H1 (cell line): Measurements from ENCODE around the gene TTC8. TPM values are rescaled to one million over a fixed set of nuclear protein-coding genes. Genes with fewer than 3 reads are reported as not detected.

Source experiments
- CTCF ChIA-PET: fragments of 300-600 bp; sonication (Branson Sonifier 250); formaldehyde crosslinking; loops from one replicate; lab custom pipeline; 2021; ENCODE audit not compliant: partially characterized antibody; lab: Charles Lee
- POLR2A ChIA-PET: fragments of 300-600 bp; sonication (Branson Sonifier 250); formaldehyde crosslinking; loops from one replicate; lab custom pipeline; 2021; ENCODE audit warnings: inconsistent platforms; ENCODE audit not compliant: partially characterized antibody; lab: Charles Lee
- DNase-seq, 2 experiments: peaks; one replicate each; pipeline versions ENCODE4 v3.0.0 to v3.0.0-alpha.2; 2010 to 2022; ENCODE audit warnings: low spot score in 2 of 2, low read depth in 1 of 2, mixed read lengths in 1 of 2
- FAIRE-seq: peaks from 2 replicates; lab custom pipeline; 2011; peaks lifted over from hg19 to GRCh38; lab: Jason Lieb, UNC
- H2AFZ ChIP-seq: 2 replicates; pipeline ENCODE4 v1.8.1; 2012; ENCODE audit warnings: low read length, inconsistent platforms
- H2AK5ac ChIP-seq: 2 replicates; pipeline ENCODE4 v1.6.1; 2013; ENCODE audit warnings: low read depth, low read length
- H2BK120ac ChIP-seq: replicated peaks from 2 replicates; pipeline ENCODE3; 2013; ENCODE audit warnings: low read depth, low read length, inconsistent platforms
- H2BK12ac ChIP-seq: 2 replicates; pipeline ENCODE4 v1.6.1; 2013; ENCODE audit warnings: low read depth, low read length
- H2BK15ac ChIP-seq: 2 replicates; pipeline ENCODE4 v1.6.1; 2013; ENCODE audit warnings: low read length
- H2BK20ac ChIP-seq: 2 replicates; pipeline ENCODE4 v1.6.1; 2013; ENCODE audit warnings: low read length
- H2BK5ac ChIP-seq: 2 replicates; pipeline ENCODE4 v1.6.1; 2013; ENCODE audit warnings: low read depth, low read length
- H3K14ac ChIP-seq: 2 replicates; pipeline ENCODE4 v1.6.1; 2013; ENCODE audit warnings: inconsistent platforms; ENCODE audit not compliant: insufficient read length
- H3K18ac ChIP-seq: 2 replicates; pipeline ENCODE4 v1.6.1; 2013; ENCODE audit warnings: low read length; ENCODE audit errors: extremely low read depth
- H3K23ac ChIP-seq: 2 replicates; pipeline ENCODE4 v1.6.1; 2013; ENCODE audit warnings: inconsistent platforms; ENCODE audit not compliant: insufficient read length
- H3K23me2 ChIP-seq: 2 replicates; pipeline ENCODE4 v1.6.1; 2013; ENCODE audit warnings: low read depth, low read length
- H3K27ac ChIP-seq: 2 replicates; pipeline ENCODE4 v1.6.1; 2011; ENCODE audit warnings: low read depth, low read length, inconsistent platforms
- H3K27me3 ChIP-seq, 4 experiments: replicated peaks in 1 of 4; 1 replicate in 1 of 4; 2 replicates in 3 of 4; pipeline versions ENCODE4 v1.6.1 to v1.8.1; 2011 to 2013; ENCODE audit warnings: low read length in 3 of 4, mild to moderate bottlenecking in 3 of 4, inconsistent platforms in 2 of 4, mixed read lengths in 2 of 4, moderate library complexity in 1 of 4; ENCODE audit not compliant: control insufficient read depth in 3 of 4, insufficient read depth in 3 of 4; ENCODE audit errors: extremely low read depth in 1 of 4
- H3K36me3 ChIP-seq, 4 experiments: 2 replicates each; pipeline versions ENCODE4 v1.6.1 to v1.8.1; 2011 to 2013; ENCODE audit warnings: mild to moderate bottlenecking in 4 of 4, low read length in 3 of 4, moderate library complexity in 2 of 4, control low read depth in 1 of 4, inconsistent platforms in 1 of 4; ENCODE audit not compliant: insufficient read depth in 4 of 4, control insufficient read depth in 2 of 4
- H3K4ac ChIP-seq: replicated peaks from 2 replicates; pipeline ENCODE3; 2013; ENCODE audit warnings: low read length, low read depth, mixed read lengths, inconsistent platforms; ENCODE audit not compliant: insufficient read length
- H3K4me1 ChIP-seq, 4 experiments: replicated peaks in 1 of 4; 1 replicate in 1 of 4; 2 replicates in 3 of 4; pipeline versions ENCODE4 v1.6.1 to v1.8.1; 2011 to 2013; ENCODE audit warnings: low read length in 3 of 4, inconsistent platforms in 2 of 4, mixed read lengths in 1 of 4; ENCODE audit not compliant: insufficient read depth in 4 of 4, control insufficient read depth in 3 of 4
- H3K4me2 ChIP-seq, 2 experiments: 2 replicates each; pipeline versions ENCODE4 v1.6.1 to v1.8.1; 2011 to 2013; ENCODE audit warnings: low read depth in 2 of 2, low read length in 2 of 2, control low read depth in 1 of 2, inconsistent platforms in 1 of 2, mild to moderate bottlenecking in 1 of 2; ENCODE audit not compliant: insufficient read depth in 1 of 2
- H3K4me3 ChIP-seq, 4 experiments: fragments of 200-600, 300-600 bp in 1 of 4; sonication (generic), shearing (Covaris generic), sonication (Bioruptor Twin) in 1 of 4; 2 replicates each; pipeline versions ENCODE4 v1.5.1 to v1.8.1; 2011 to 2016; ENCODE audit warnings: low read length in 4 of 4, low read depth in 3 of 4, control low read depth in 2 of 4, inconsistent platforms in 2 of 4, mild to moderate bottlenecking in 2 of 4, mixed read lengths in 1 of 4, moderate library complexity in 1 of 4; ENCODE audit not compliant: insufficient read depth in 2 of 4; ENCODE audit errors: extremely low read depth in 1 of 4
- H3K56ac ChIP-seq: replicated peaks from 2 replicates; pipeline ENCODE3; 2013; ENCODE audit warnings: low read depth, mild to moderate bottlenecking, mixed read lengths, low read length, inconsistent platforms; ENCODE audit not compliant: insufficient read length
- H3K79me1 ChIP-seq: 2 replicates; pipeline ENCODE4 v1.6.1; 2013; ENCODE audit warnings: low read depth, low read length, control low read depth
- H3K79me2 ChIP-seq, 2 experiments: 2 replicates each; pipeline versions ENCODE4 v1.6.1 to v1.8.1; 2012 to 2013; ENCODE audit warnings: low read length in 2 of 2, mild to moderate bottlenecking in 2 of 2, inconsistent platforms in 1 of 2; ENCODE audit not compliant: insufficient read depth in 2 of 2, control insufficient read depth in 1 of 2
- H3K9ac ChIP-seq, 4 experiments: replicated peaks in 1 of 4; 1 replicate in 1 of 4; 2 replicates in 3 of 4; pipeline versions ENCODE4 v1.6.1 to v1.8.1; 2011 to 2013; ENCODE audit warnings: low read depth in 3 of 4, low read length in 3 of 4, control low read depth in 2 of 4, mild to moderate bottlenecking in 2 of 4, moderate library complexity in 2 of 4, inconsistent platforms in 1 of 4; ENCODE audit errors: extremely low read depth in 1 of 4
- H3K9me3 ChIP-seq, 2 experiments: 2 replicates each; pipeline versions ENCODE4 v1.6.1 to v1.8.1; 2012 to 2013; ENCODE audit warnings: mild to moderate bottlenecking in 2 of 2, moderate library complexity in 2 of 2, control low read depth in 1 of 2, inconsistent platforms in 1 of 2, low read depth in 1 of 2, low read length in 1 of 2, mixed read lengths in 1 of 2; ENCODE audit not compliant: insufficient read depth in 2 of 2
- H4K20me1 ChIP-seq, 2 experiments: replicated peaks in 1 of 2; 2 replicates each; pipeline versions ENCODE3 to v1.8.1; 2011 to 2013; ENCODE audit warnings: inconsistent platforms in 2 of 2, low read length in 2 of 2, mild to moderate bottlenecking in 1 of 2; ENCODE audit not compliant: insufficient read depth in 2 of 2, control insufficient read depth in 1 of 2
- H4K5ac ChIP-seq: 2 replicates; pipeline ENCODE4 v1.6.1; 2013; ENCODE audit warnings: low read length, low read depth, mixed read lengths, inconsistent platforms; ENCODE audit not compliant: insufficient read length
- H4K8ac ChIP-seq: 2 replicates; pipeline ENCODE4 v1.8.0; 2013; ENCODE audit warnings: mild to moderate bottlenecking, moderate library complexity, low read length, inconsistent platforms; ENCODE audit not compliant: insufficient read depth; ENCODE audit errors: extremely low read depth
- H4K91ac ChIP-seq: replicated peaks from 2 replicates; pipeline ENCODE3; 2013; ENCODE audit warnings: low read length, mixed read lengths, inconsistent platforms; ENCODE audit not compliant: insufficient read length
- CREB1 ChIP-seq: IDR thresholded peaks from 2 replicates; pipeline ENCODE4 v1.6.1; 2012; ENCODE audit warnings: inconsistent platforms
- GTF2F1 ChIP-seq: IDR thresholded peaks from 2 replicates; pipeline ENCODE4 v1.6.1; 2012; ENCODE audit warnings: low read depth, low read length, improper control_type of control experiment, borderline replicate concordance
- JUND ChIP-seq: IDR thresholded peaks from 2 replicates; pipeline ENCODE4 v1.6.1; 2011; ENCODE audit warnings: mild to moderate bottlenecking, improper control_type of control experiment, low read length
- SAP30 ChIP-seq: fragments of 300-600 bp; sonication (generic); IDR thresholded peaks from 2 replicates; pipeline ENCODE4 v1.7.1; 2012; ENCODE audit warnings: low read length, moderate library complexity, mild to moderate bottlenecking, inconsistent platforms; ENCODE audit not compliant: insufficient read depth, insufficient replicate concordance
- SIN3A ChIP-seq, 2 experiments: IDR thresholded peaks in 1 of 2; conservative IDR thresholded peaks in 1 of 2; 2 replicates each; pipeline ENCODE4 v1.6.1; 2011 to 2012; ENCODE audit warnings: low read length in 2 of 2, improper control_type of control experiment in 1 of 2, low read depth in 1 of 2, mild to moderate bottlenecking in 1 of 2
- TAF7 ChIP-seq: optimal IDR thresholded peaks from 2 replicates; pipeline ENCODE3; 2011; ENCODE audit warnings: low read depth, mild to moderate bottlenecking, inconsistent platforms, low read length, moderate library complexity, borderline replicate concordance
- TBP ChIP-seq: IDR thresholded peaks from 2 replicates; pipeline ENCODE4 v1.6.1; 2011; ENCODE audit warnings: low read depth, low read length, improper control_type of control experiment
- ZNF274 ChIP-seq: IDR thresholded peaks from 2 replicates; pipeline ENCODE4 v1.7.0; 2012; ENCODE audit warnings: low read length, borderline replicate concordance; ENCODE audit errors: extremely low read depth
- WGBS, 2 experiments: shearing (Covaris generic) in 1 of 2; methylation state at CpG; one replicate each; pipeline versions ENCODE4 v1.1.6 to v1.1.7; 2013 to 2015; ENCODE audit warnings: low lambda C conversion rate in 2 of 2, mixed read lengths in 2 of 2, inconsistent platforms in 1 of 2, low coverage in 1 of 2, missing lambda C conversion rate in 1 of 2; ENCODE audit not compliant: insufficient replicate concordance in 2 of 2, insufficient coverage in 1 of 2, insufficient read length in 1 of 2; ENCODE audit errors: extremely low coverage in 1 of 2, missing lambda C conversion rate in 1 of 2; 5-methylcytosine and 5-hydroxymethylcytosine counted together
- polyA plus RNA-seq, 7 experiments: library from polyadenylated mRNA; depleted of rRNA in 3 of 7; stranded (reverse) in 5 of 7; unstranded in 2 of 7; fragments of >200 nt in 5 of 7; fragments of 200-250 nt in 2 of 7; gene quantifications; 1 replicate in 5 of 7; 2 replicates in 1 of 7; 4 replicates in 1 of 7; pipeline versions ENCODE4 v1.2.1 to v1.2.3, GENCODE V29; 2011 to 2013; ENCODE audit warnings: missing spikeins in 2 of 7, mixed read lengths in 2 of 7
- total RNA-seq: library from RNA; stranded (reverse); fragmentation: NEBNext Ultra II Directional; extraction: Animal tissue kit (Norgen Biotek cat#: 25700); gene quantifications from 2 replicates; pipeline ENCODE4 v1.2.1, GENCODE V29; 2021

The TTC8 gene
- total and polyA plus RNA-seq, 2 of the 8 experiments (the other 6 are each of a cell fraction or from before 2014, with no cell fraction given): 13.1 to 13.5 TPM

- H2BK120ac ChIP-seq: no peak overlapping the region
- CTCF ChIA-PET: no interaction called here
- H3K79me2 ChIP-seq: no peaks in the 10 kb centered on the region
- H4K91ac ChIP-seq: no peak overlapping the region
- H2BK20ac ChIP-seq: no peak overlapping the region
- H3K27me3 ChIP-seq: peaks cover 0 to 14% (median 5%) of the 10 kb centered on the region in 4 experiments; a peak in 5 of 7 replicates
- H2AK5ac ChIP-seq: no peak overlapping the region
- H3K79me1 ChIP-seq: no peaks in the 10 kb centered on the region
- no peak overlapping the region for H2BK5ac ChIP-seq
- FAIRE-seq (no peak), DNase-seq (no peak)
- H3K36me3 ChIP-seq: peaks cover 0 to 4% (median 0%) of the 10 kb centered on the region in 4 experiments; a peak in 1 of 8 replicates
- H3K23ac ChIP-seq: no peak overlapping the region
- no peaks in the 10 kb centered on the region for H3K23me2 ChIP-seq
- no peak overlapping the region for H3K14ac ChIP-seq
- no peaks in the 10 kb centered on the region for H4K20me1 ChIP-seq
- WGBS, 2 experiments: 89 to 100% methylated on average over 1 of the region's 1 CpG
- H3K27ac ChIP-seq: no peak overlapping the region
- no peak overlapping the region for H3K9ac ChIP-seq
- no peak overlapping the region for H2BK12ac ChIP-seq
- no peak overlapping the region for H4K8ac ChIP-seq
- TF ChIP-seq ZNF274 (no peak), SAP30 (no peak), JUND (no peak), CREB1 (no peak), TBP (no peak), TAF7 (no peak), SIN3A (conservative IDR thresholded peaks at IDR 0.05 in 1 of 2, IDR thresholded peaks at IDR 0.05 in 1 of 2; ENCODE audit: low read depth in 1 of 2, low read length in 2 of 2) (no peak), GTF2F1 (no peak)
- H2BK15ac ChIP-seq: no peak overlapping the region
- H3K56ac ChIP-seq: no peak overlapping the region
- no peaks in the 10 kb centered on the region for H3K4me1 ChIP-seq
- peaks cover 17 to 23% of the 10 kb centered on the region in 2 experiments for H3K9me3 ChIP-seq
- H3K4me2 ChIP-seq: no peak overlapping the region
- POLR2A ChIA-PET: no interaction called here
- H3K4ac ChIP-seq: no peak overlapping the region
- no peak overlapping the region; the same call in 1 of the 2 replicates for H3K18ac ChIP-seq
- no peak overlapping the region for H4K5ac ChIP-seq
- H3K4me3 ChIP-seq: no peak overlapping the region
- H2AFZ ChIP-seq: no peak overlapping the region
Observed at GRCh38 chr14:88785911-88786310, 38.5 kb upstream of the TTC8 start.
